GM23338 (cell line): ENCODE measurements around the gene GPC5. TPM values are rescaled to one million over a fixed set of nuclear protein-coding genes. Genes with fewer than 3 reads are reported as not detected.

ENCODE experiments used
- ATAC-seq: fragments of 200-7000 bp; cut with Tn5 transposase; 3 replicates; pipeline ENCODE4 v1.9.1; 2020
- DNase-seq: peaks from one replicate; pipeline ENCODE4 v3.0.0-alpha.2; 2015; ENCODE audit warnings: low spot score
- H2AFZ ChIP-seq: fragments of 200-600 bp; sonication (generic); 2 replicates; pipeline ENCODE4 v1.8.0; 2016; ENCODE audit warnings: antibody characterized with exemption, mild to moderate bottlenecking, moderate library complexity
- H3F3A ChIP-seq: fragments of 200-600 bp; sonication (generic); replicated peaks from 2 replicates; pipeline ENCODE4 v1.8.0; 2017; ENCODE audit warnings: antibody characterized with exemption, mixed run types, low read depth
- H3K27ac ChIP-seq: fragments of 200-600 bp; sonication (generic); 2 replicates; pipeline ENCODE4 v1.6.1; 2016; ENCODE audit warnings: low read depth
- H3K27me3 ChIP-seq: fragments of 200-600 bp; sonication (generic); 2 replicates; pipeline ENCODE4 v1.8.0; 2016; ENCODE audit warnings: mild to moderate bottlenecking, mixed run types, moderate library complexity; ENCODE audit not compliant: insufficient read depth
- H3K36me3 ChIP-seq: fragments of 200-600 bp; sonication (generic); 2 replicates; pipeline ENCODE4 v1.8.0; 2016; ENCODE audit warnings: mild to moderate bottlenecking; ENCODE audit not compliant: insufficient read depth
- H3K4me1 ChIP-seq: fragments of 200-600 bp; sonication (generic); 2 replicates; pipeline ENCODE4 v1.8.0; 2016; ENCODE audit warnings: mild to moderate bottlenecking, moderate library complexity; ENCODE audit not compliant: insufficient read depth
- H3K4me2 ChIP-seq: fragments of 200-600 bp; sonication (generic); 2 replicates; pipeline ENCODE4 v1.7.1; 2017; ENCODE audit warnings: mixed run types
- H3K4me3 ChIP-seq: fragments of 200-600 bp; sonication (generic); 2 replicates; pipeline ENCODE4 v1.6.1; 2016; ENCODE audit warnings: mixed run types
- H3K79me2 ChIP-seq: fragments of 200-600 bp; sonication (generic); replicated peaks from 2 replicates; pipeline ENCODE4 v1.8.0; 2017; ENCODE audit warnings: mild to moderate bottlenecking; ENCODE audit not compliant: insufficient read depth
- H3K9me2 ChIP-seq: fragments of 200-600 bp; sonication (generic); 2 replicates; pipeline ENCODE4 v1.8.0; 2017; ENCODE audit not compliant: insufficient read depth
- H4K20me1 ChIP-seq: fragments of 200-600 bp; sonication (generic); replicated peaks from 2 replicates; pipeline ENCODE4 v1.8.0; 2017; ENCODE audit warnings: mild to moderate bottlenecking; ENCODE audit not compliant: insufficient read depth
- H3K27ac Mint-ChIP-seq: 2 replicates; pipeline ENCODE4 v1.8.0; 2020; ENCODE audit warnings: inconsistent platforms, mild to moderate bottlenecking, moderate library complexity, mixed read lengths
- H3K27me3 Mint-ChIP-seq: 3 replicates; pipeline ENCODE4 v1.8.0; 2022; ENCODE audit warnings: low read depth, mild to moderate bottlenecking, moderate library complexity, mixed read lengths, inconsistent platforms; ENCODE audit not compliant: insufficient read depth, poor library complexity
- H3K36me3 Mint-ChIP-seq: 3 replicates; pipeline ENCODE4 v1.8.0; 2021; ENCODE audit warnings: low read depth, mild to moderate bottlenecking, inconsistent platforms, moderate library complexity, mixed read lengths
- H3K4me1 Mint-ChIP-seq: 3 replicates; pipeline ENCODE4 v1.8.0; 2020; ENCODE audit warnings: mild to moderate bottlenecking, inconsistent platforms, mixed read lengths
- H3K4me3 Mint-ChIP-seq: 3 replicates; pipeline ENCODE4 v1.8.0; 2021; ENCODE audit warnings: moderate library complexity, mild to moderate bottlenecking, inconsistent platforms, mixed read lengths
- H3K9me3 Mint-ChIP-seq: 3 replicates; pipeline ENCODE4 v1.8.0; 2020; ENCODE audit warnings: moderate library complexity, mild to moderate bottlenecking, inconsistent platforms, mixed read lengths
- CREB1 ChIP-seq: fragments of 250-450 bp; sonication (Bioruptor Pico); IDR thresholded peaks from 2 replicates; pipeline ENCODE4 v1.5.0; 2020; ENCODE audit warnings: low read depth, mild to moderate bottlenecking, moderate library complexity
- EZH2 ChIP-seq: fragments of 200-600 bp; sonication (generic); IDR thresholded peaks from one replicate; pipeline ENCODE4 v1.8.0; 2017; ENCODE audit warnings: antibody characterized with exemption, mild to moderate bottlenecking, low read depth; ENCODE audit not compliant: unreplicated experiment
- EZH2phosphoT487 ChIP-seq: fragments of 200-600 bp; sonication (generic); IDR thresholded peaks from one replicate; pipeline ENCODE4 v1.8.1; 2018; ENCODE audit warnings: antibody characterized with exemption; ENCODE audit not compliant: unreplicated experiment
- JUNB ChIP-seq: IDR thresholded peaks from one replicate; pipeline ENCODE4 v1.6.1; 2016; ENCODE audit warnings: antibody characterized with exemption; ENCODE audit not compliant: unreplicated experiment
- NANOG ChIP-seq: IDR thresholded peaks from 2 replicates; pipeline ENCODE4 v1.6.1; 2016; ENCODE audit warnings: antibody characterized with exemption, borderline replicate concordance
- POLR2AphosphoS5 ChIP-seq: IDR thresholded peaks from 2 replicates; pipeline ENCODE4 v1.6.1; 2016; ENCODE audit warnings: antibody characterized with exemption, low read depth
- STAT1 ChIP-seq: IDR thresholded peaks from one replicate; pipeline ENCODE4 v1.6.1; 2016; ENCODE audit warnings: antibody characterized with exemption; ENCODE audit not compliant: unreplicated experiment
- polyA plus RNA-seq: library from polyadenylated mRNA; unstranded; fragments of >200 nt; fragmentation: Nextera tagmentation; extraction: Ambion mirVana; gene quantifications from 2 replicates; pipeline ENCODE4 v1.2.1, GENCODE V29; 2016
- total RNA-seq: library from RNA; depleted of rRNA; stranded (reverse); fragments of >200 nt; shearing (Covaris generic); gene quantifications from 2 replicates; pipeline ENCODE4 v1.2.3, GENCODE V29; 2014
- TF ChIP-seq, protein P1 (sequence below), 2 experiments: fragments of 200-600 bp in 1 of 2; sonication (generic) in 1 of 2; conservative IDR thresholded peaks; 2 replicates each; pipeline versions ENCODE4 v1.5.1 to v1.6.1; 2016 to 2017; ENCODE audit warnings: antibody characterized with exemption in 2 of 2, low read depth in 2 of 2, mild to moderate bottlenecking in 2 of 2, moderate library complexity in 1 of 2
- TF ChIP-seq, protein P2 (sequence below): fragments of 250-450 bp; sonication (Bioruptor Pico); IDR thresholded peaks from 2 replicates; pipeline ENCODE4 v1.5.0; 2020; ENCODE audit warnings: mild to moderate bottlenecking, moderate library complexity
- TF ChIP-seq, protein P3 (sequence below): IDR thresholded peaks from 2 replicates; pipeline ENCODE4 v1.6.1; 2016; ENCODE audit warnings: antibody characterized with exemption

Gene GPC5
- total and polyA plus RNA-seq, 2 experiments from 2014 or later: 0.95 to 1.1 TPM

DNA sequence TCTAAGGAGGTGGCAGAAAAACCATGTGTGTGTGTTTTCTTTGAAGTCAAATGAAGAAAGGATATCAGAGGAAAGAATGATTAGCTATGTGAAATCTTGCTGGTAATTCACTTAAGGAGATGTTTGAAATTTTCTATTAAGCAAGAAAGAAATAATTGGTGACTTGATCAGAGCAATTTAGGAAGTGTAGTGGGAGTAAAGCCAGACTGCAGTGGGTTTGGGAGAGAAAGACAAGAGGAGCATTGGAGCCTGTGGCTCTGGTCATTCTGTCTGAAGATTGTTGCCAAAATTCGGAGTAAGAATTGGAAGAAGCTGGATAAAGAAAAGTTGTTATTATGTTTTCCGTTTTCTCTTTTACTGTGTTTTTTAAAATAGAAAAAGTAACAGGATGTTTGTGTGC is 640.5 kb downstream of the GPC5 start (continued):
- TF ChIP-seq, protein P1, sequence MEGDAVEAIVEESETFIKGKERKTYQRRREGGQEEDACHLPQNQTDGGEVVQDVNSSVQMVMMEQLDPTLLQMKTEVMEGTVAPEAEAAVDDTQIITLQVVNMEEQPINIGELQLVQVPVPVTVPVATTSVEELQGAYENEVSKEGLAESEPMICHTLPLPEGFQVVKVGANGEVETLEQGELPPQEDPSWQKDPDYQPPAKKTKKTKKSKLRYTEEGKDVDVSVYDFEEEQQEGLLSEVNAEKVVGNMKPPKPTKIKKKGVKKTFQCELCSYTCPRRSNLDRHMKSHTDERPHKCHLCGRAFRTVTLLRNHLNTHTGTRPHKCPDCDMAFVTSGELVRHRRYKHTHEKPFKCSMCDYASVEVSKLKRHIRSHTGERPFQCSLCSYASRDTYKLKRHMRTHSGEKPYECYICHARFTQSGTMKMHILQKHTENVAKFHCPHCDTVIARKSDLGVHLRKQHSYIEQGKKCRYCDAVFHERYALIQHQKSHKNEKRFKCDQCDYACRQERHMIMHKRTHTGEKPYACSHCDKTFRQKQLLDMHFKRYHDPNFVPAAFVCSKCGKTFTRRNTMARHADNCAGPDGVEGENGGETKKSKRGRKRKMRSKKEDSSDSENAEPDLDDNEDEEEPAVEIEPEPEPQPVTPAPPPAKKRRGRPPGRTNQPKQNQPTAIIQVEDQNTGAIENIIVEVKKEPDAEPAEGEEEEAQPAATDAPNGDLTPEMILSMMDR (conservative IDR thresholded peaks at IDR 0.05; ENCODE audit: low read depth in 2 of 2): no peak
- TF ChIP-seq POLR2AphosphoS5 (no peak), EZH2 (no peak), STAT1 (no peak), NANOG (no peak)

- no peaks in the 10 kb centered on the region for H3K27me3 ChIP-seq
- H3K4me2 ChIP-seq: no peak overlapping the region
- H3K4me1 Mint-ChIP-seq: no peaks in the 10 kb centered on the region
- no peak overlapping the region for H3K4me3 Mint-ChIP-seq
- H3K27ac ChIP-seq: no peak overlapping the region
- no peak for DNase-seq
- no peaks in the 10 kb centered on the region for H3K9me3 Mint-ChIP-seq
- no peak overlapping the region for H3K27ac Mint-ChIP-seq
- H2AFZ ChIP-seq: no peak overlapping the region
- H3K27me3 Mint-ChIP-seq: no peaks in the 10 kb centered on the region
- no peaks in the 10 kb centered on the region for H3F3A ChIP-seq
- no peaks in the 10 kb centered on the region for H3K9me2 ChIP-seq
- no peaks in the 10 kb centered on the region for H4K20me1 ChIP-seq
- no peak for ATAC-seq
- no peaks in the 10 kb centered on the region for H3K36me3 ChIP-seq
- H3K4me1 ChIP-seq: no peaks in the 10 kb centered on the region
- H3K4me3 ChIP-seq: no peak overlapping the region
- TF ChIP-seq, protein P2, sequence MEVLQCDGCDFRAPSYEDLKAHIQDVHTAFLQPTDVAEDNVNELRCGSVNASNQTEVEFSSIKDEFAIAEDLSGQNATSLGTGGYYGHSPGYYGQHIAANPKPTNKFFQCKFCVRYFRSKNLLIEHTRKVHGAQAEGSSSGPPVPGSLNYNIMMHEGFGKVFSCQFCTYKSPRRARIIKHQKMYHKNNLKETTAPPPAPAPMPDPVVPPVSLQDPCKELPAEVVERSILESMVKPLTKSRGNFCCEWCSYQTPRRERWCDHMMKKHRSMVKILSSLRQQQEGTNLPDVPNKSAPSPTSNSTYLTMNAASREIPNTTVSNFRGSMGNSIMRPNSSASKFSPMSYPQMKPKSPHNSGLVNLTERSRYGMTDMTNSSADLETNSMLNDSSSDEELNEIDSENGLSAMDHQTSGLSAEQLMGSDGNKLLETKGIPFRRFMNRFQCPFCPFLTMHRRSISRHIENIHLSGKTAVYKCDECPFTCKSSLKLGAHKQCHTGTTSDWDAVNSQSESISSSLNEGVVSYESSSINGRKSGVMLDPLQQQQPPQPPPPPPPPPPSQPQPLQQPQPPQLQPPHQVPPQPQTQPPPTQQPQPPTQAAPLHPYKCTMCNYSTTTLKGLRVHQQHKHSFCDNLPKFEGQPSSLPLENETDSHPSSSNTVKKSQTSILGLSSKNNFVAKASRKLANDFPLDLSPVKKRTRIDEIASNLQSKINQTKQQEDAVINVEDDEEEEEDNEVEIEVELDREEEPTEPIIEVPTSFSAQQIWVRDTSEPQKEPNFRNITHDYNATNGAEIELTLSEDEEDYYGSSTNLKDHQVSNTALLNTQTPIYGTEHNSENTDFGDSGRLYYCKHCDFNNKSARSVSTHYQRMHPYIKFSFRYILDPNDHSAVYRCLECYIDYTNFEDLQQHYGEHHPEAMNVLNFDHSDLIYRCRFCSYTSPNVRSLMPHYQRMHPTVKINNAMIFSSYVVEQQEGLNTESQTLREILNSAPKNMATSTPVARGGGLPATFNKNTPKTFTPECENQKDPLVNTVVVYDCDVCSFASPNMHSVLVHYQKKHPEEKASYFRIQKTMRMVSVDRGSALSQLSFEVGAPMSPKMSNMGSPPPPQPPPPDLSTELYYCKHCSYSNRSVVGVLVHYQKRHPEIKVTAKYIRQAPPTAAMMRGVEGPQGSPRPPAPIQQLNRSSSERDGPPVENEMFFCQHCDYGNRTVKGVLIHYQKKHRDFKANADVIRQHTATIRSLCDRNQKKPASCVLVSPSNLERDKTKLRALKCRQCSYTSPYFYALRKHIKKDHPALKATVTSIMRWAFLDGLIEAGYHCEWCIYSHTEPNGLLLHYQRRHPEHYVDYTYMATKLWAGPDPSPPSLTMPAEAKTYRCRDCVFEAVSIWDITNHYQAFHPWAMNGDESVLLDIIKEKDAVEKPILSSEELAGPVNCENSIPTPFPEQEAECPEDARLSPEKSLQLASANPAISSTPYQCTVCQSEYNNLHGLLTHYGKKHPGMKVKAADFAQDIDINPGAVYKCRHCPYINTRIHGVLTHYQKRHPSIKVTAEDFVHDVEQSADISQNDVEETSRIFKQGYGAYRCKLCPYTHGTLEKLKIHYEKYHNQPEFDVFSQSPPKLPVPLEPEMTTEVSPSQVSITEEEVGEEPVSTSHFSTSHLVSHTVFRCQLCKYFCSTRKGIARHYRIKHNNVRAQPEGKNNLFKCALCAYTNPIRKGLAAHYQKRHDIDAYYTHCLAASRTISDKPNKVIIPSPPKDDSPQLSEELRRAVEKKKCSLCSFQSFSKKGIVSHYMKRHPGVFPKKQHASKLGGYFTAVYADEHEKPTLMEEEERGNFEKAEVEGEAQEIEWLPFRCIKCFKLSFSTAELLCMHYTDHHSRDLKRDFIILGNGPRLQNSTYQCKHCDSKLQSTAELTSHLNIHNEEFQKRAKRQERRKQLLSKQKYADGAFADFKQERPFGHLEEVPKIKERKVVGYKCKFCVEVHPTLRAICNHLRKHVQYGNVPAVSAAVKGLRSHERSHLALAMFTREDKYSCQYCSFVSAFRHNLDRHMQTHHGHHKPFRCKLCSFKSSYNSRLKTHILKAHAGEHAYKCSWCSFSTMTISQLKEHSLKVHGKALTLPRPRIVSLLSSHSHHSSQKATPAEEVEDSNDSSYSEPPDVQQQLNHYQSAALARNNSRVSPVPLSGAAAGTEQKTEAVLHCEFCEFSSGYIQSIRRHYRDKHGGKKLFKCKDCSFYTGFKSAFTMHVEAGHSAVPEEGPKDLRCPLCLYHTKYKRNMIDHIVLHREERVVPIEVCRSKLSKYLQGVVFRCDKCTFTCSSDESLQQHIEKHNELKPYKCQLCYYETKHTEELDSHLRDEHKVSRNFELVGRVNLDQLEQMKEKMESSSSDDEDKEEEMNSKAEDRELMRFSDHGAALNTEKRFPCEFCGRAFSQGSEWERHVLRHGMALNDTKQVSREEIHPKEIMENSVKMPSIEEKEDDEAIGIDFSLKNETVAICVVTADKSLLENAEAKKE (CRISPR knock-in tag): no peak
- no peak for TF ChIP-seq JUNB
- TF ChIP-seq, protein P3, sequence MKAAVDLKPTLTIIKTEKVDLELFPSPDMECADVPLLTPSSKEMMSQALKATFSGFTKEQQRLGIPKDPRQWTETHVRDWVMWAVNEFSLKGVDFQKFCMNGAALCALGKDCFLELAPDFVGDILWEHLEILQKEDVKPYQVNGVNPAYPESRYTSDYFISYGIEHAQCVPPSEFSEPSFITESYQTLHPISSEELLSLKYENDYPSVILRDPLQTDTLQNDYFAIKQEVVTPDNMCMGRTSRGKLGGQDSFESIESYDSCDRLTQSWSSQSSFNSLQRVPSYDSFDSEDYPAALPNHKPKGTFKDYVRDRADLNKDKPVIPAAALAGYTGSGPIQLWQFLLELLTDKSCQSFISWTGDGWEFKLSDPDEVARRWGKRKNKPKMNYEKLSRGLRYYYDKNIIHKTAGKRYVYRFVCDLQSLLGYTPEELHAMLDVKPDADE: no peak
- no peak for TF ChIP-seq CREB1 (CRISPR knock-in tag)
- TF ChIP-seq EZH2phosphoT487: no peak
- H3K36me3 Mint-ChIP-seq: no peaks in the 10 kb centered on the region
- H3K79me2 ChIP-seq: no peaks in the 10 kb centered on the region
These were observed 644.1 kb downstream of the GPC5 start for GRCh38 chr13:92042522-92042921.
